DND-41 (cell line): ENCODE measurements around the gene NANOS2.

Source experiments
- CTCF ChIP-seq: IDR thresholded peaks from 2 replicates; pipeline ENCODE4 v1.5.1; 2012; ENCODE audit warnings: borderline replicate concordance, low read length, moderate library complexity, mild to moderate bottlenecking; ENCODE audit not compliant: poor library complexity, severe bottlenecking; ENCODE audit errors: extremely low read depth
- EZH2 ChIP-seq: IDR thresholded peaks from 3 replicates; pipeline ENCODE4 v1.6.1; 2012; ENCODE audit warnings: borderline replicate concordance, low read depth, mild to moderate bottlenecking, moderate library complexity, low read length, inconsistent platforms; ENCODE audit not compliant: severe bottlenecking

- TF ChIP-seq CTCF (no peak), EZH2 (no peak)
Observed at GRCh38 chr19:45870798-45871197, 43.8 kb downstream of the NANOS2 start.
